OCI-LY3 (cell line): ENCODE data around the gene KRABD2.
"Not testable (repeated sequence)": the region's sequence is repeated elsewhere in the genome, so short reads cannot be mapped to it uniquely, and the experiment has no call there.

Source experiments
- H2AFZ ChIP-seq: fragments of 200-600, 300-600 bp; shearing (Covaris generic); 2 replicates; pipeline ENCODE4 v1.6.0; 2014; ENCODE audit warnings: antibody characterized with exemption, low read depth, low read length
- H3K27ac ChIP-seq: fragments of 200-600, 300-600 bp; sonication (generic); 2 replicates; pipeline ENCODE4 v1.5.1; 2014; ENCODE audit warnings: mild to moderate bottlenecking, low read length, moderate library complexity, mixed read lengths
- H3K27me3 ChIP-seq: fragments of 200-600, 300-600 bp; sonication (generic); 2 replicates; pipeline ENCODE4 v1.6.1; 2014; ENCODE audit warnings: low read depth, low read length, mixed read lengths
- H3K36me3 ChIP-seq: fragments of 200-600, 300-600 bp; sonication (generic); replicated peaks from 2 replicates; pipeline ENCODE3; 2014; ENCODE audit warnings: low read depth, low read length, mixed read lengths
- H3K4me1 ChIP-seq: fragments of 300-600, 200-600 bp; sonication (generic); 2 replicates; pipeline ENCODE4 v1.6.1; 2014; ENCODE audit warnings: low read length, mixed read lengths
- H3K4me2 ChIP-seq: fragments of 200-600, 300-600 bp; sonication (generic); 2 replicates; pipeline ENCODE4 v1.6.1; 2014; ENCODE audit warnings: low read length, mixed read lengths
- H3K4me3 ChIP-seq: fragments of 300-600, 200-600 bp; sonication (generic); 2 replicates; pipeline ENCODE4 v1.5.1; 2014; ENCODE audit warnings: antibody characterized with exemption, mild to moderate bottlenecking, low read length, moderate library complexity
- H3K79me2 ChIP-seq: fragments of 300-600, 200-600 bp; shearing (Covaris generic); 2 replicates; pipeline ENCODE4 v1.6.1; 2014; ENCODE audit warnings: mild to moderate bottlenecking, low read length, mixed read lengths
- H3K9ac ChIP-seq: fragments of 300-600, 200-600 bp; shearing (Covaris generic); 2 replicates; pipeline ENCODE4 v1.6.0; 2014; ENCODE audit warnings: mild to moderate bottlenecking, low read length, moderate library complexity
- H3K9me3 ChIP-seq: fragments of 200-600, 300-600 bp; shearing (Covaris generic); 2 replicates; pipeline ENCODE4 v1.6.1; 2014; ENCODE audit warnings: low read length, mixed read lengths; ENCODE audit not compliant: insufficient read depth
- H4K20me1 ChIP-seq: fragments of 200-600, 300-600 bp; sonication (generic); 2 replicates; pipeline ENCODE4 v1.6.1; 2016; ENCODE audit warnings: low read length, mixed read lengths; ENCODE audit not compliant: insufficient read depth
- EZH2phosphoT487 ChIP-seq: fragments of 200-600 bp; shearing (Covaris generic); IDR thresholded peaks from 2 replicates; pipeline ENCODE4 v1.6.1; 2018; ENCODE audit warnings: antibody characterized with exemption, mixed run types, low read depth
- TF ChIP-seq, protein P1 (sequence below): fragments of 200-600, 300-600 bp; sonication (generic); IDR thresholded peaks from 2 replicates; pipeline ENCODE4 v1.5.1; 2014; ENCODE audit warnings: antibody characterized with exemption, low read length, low read depth

KRABD2 gene

DNA sequence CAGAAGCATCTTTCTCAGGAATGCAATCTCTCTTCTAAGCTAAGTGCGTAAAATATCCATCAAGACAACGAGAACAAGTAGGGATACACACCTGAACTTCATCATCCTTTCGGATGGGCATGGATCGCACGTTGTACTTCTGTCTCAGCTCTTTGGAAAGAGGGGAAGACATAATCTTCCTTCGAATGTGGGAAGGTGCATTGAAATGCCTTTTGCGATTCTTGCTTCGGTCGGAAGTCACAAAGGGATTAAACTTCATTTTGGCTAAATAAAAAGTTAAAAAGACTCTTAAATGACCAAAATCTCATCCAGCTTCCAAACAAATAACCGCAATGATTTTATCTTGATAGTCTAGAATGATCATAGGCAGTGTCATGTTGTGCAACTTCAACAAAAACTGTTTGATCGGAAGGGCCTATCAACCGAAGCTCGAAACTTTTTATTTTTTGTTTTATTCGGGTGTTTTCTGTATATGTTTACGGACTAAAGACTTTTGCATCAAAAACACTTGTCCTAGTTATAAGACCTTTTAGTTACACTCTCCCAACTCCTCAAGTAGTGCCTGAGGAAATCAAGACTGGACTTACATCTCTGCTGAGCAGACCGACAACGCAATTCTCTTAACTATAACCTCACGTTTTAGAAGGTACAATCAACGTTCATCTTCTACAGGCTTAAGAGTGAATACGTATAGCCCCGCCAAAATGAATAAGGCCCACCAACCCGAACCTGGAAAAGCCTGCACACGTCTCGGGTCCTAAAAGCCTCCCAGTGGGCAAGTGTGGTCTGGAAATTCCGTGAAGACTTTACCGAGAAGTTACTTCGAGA, 5.8 kb upstream of the KRABD2 start:
- Histone ChIP-seq H3K9ac (peak overlapping the region; percentile 97), H3K4me3 (peak overlapping the region; percentile 100), H3K4me1 (peaks cover 28% of the 10 kb centered on the region), H3K36me3 (peaks cover 40% of the 10 kb centered on the region), H4K20me1 (peaks cover 26% of the 10 kb centered on the region), H3K27ac (peak overlapping the region; percentile 52), H3K4me2 (peak overlapping the region; percentile 86), H3K79me2 (peaks cover 47% of the 10 kb centered on the region), H2AFZ (no peak overlapping the region), H3K9me3 (no peaks in the 10 kb centered on the region), H3K27me3 (no peaks in the 10 kb centered on the region)
- TF ChIP-seq EZH2phosphoT487: no peak
- TF ChIP-seq, protein P1, sequence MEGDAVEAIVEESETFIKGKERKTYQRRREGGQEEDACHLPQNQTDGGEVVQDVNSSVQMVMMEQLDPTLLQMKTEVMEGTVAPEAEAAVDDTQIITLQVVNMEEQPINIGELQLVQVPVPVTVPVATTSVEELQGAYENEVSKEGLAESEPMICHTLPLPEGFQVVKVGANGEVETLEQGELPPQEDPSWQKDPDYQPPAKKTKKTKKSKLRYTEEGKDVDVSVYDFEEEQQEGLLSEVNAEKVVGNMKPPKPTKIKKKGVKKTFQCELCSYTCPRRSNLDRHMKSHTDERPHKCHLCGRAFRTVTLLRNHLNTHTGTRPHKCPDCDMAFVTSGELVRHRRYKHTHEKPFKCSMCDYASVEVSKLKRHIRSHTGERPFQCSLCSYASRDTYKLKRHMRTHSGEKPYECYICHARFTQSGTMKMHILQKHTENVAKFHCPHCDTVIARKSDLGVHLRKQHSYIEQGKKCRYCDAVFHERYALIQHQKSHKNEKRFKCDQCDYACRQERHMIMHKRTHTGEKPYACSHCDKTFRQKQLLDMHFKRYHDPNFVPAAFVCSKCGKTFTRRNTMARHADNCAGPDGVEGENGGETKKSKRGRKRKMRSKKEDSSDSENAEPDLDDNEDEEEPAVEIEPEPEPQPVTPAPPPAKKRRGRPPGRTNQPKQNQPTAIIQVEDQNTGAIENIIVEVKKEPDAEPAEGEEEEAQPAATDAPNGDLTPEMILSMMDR: no peak

DNA sequence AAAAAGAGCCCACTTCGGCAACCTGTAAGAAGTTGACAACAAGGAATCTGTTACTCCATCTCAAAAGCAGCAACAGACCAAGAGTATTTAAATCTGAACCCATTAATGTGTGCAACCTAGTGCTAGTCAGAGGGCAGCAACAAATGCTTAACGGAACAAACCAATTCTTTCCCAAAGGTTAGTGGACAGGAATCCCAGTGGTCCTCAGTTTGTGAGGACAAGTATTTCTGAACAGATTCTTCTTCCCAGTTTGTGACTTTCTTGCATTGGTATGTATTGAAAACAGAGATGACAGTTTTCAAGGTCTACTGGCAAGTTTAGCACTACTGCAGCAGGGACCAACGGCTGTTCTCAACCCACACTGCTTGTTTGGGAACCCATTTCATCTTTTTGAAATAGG, 3.5 kb upstream of the KRABD2 start:
- Histone ChIP-seq H3K4me1 (peaks cover 41% of the 10 kb centered on the region), H4K20me1 (peaks cover 26% of the 10 kb centered on the region), H3K9me3 (no peaks in the 10 kb centered on the region), H2AFZ (no peak overlapping the region), H3K79me2 (peaks cover 47% of the 10 kb centered on the region), H3K27me3 (no peaks in the 10 kb centered on the region), H3K9ac (no peak overlapping the region), H3K36me3 (peaks cover 51% of the 10 kb centered on the region), H3K27ac (no peak overlapping the region), H3K4me3 (no peak overlapping the region), H3K4me2 (no peak overlapping the region)
- no peak for TF ChIP-seq EZH2phosphoT487
- TF ChIP-seq, protein P1: no peak

- peaks cover 51% of the 10 kb centered on the region for H3K36me3 ChIP-seq
- H2AFZ ChIP-seq, H3K27me3 ChIP-seq, H3K27ac ChIP-seq, H3K9me3 ChIP-seq, H3K4me3 ChIP-seq, H3K4me2 ChIP-seq, H3K9ac ChIP-seq: not testable (repeated sequence)
- peaks cover 36% of the 10 kb centered on the region for H3K4me1 ChIP-seq
- H3K79me2 ChIP-seq: peaks cover 35% of the 10 kb centered on the region
- peaks cover 26% of the 10 kb centered on the region for H4K20me1 ChIP-seq
Measured at GRCh38 chr17:8378117-8378516, 1.6 kb upstream of the KRABD2 start.

- Histone ChIP-seq H3K4me3 (no peak overlapping the region), H3K27me3 (no peaks in the 10 kb centered on the region), H4K20me1 (peaks cover 26% of the 10 kb centered on the region), H3K79me2 (peaks cover 29% of the 10 kb centered on the region), H2AFZ (no peak overlapping the region), H3K36me3 (peaks cover 49% of the 10 kb centered on the region), H3K4me2 (peak overlapping the region; percentile 76; the same call in 1 of the 2 replicates), H3K27ac (no peak overlapping the region; the same call in 1 of the 2 replicates), H3K9ac (no peak overlapping the region), H3K9me3 (no peaks in the 10 kb centered on the region), H3K4me1 (peaks cover 36% of the 10 kb centered on the region)
- TF ChIP-seq, protein P1: no peak
- TF ChIP-seq EZH2phosphoT487: no peak
Measured at GRCh38 chr17:8377422-8377821, 918 bp upstream of the KRABD2 start.
